HFFc6 (cell line): ENCODE data around the gene MOCS1. TPM values are rescaled to one million over a fixed set of nuclear protein-coding genes. Genes with fewer than 3 reads are reported as not detected.

Experiments
- DNase-seq: peaks from one replicate; pipeline ENCODE4 v3.0.0-alpha.2; 2018
- H3K27ac Mint-ChIP-seq: 2 replicates; pipeline ENCODE4 v1.8.0; 2020; ENCODE audit warnings: mild to moderate bottlenecking, mixed read lengths
- H3K27me3 Mint-ChIP-seq: 2 replicates; pipeline ENCODE4 v1.8.0; 2021; ENCODE audit warnings: mild to moderate bottlenecking, moderate library complexity, mixed read lengths; ENCODE audit not compliant: insufficient read depth
- H3K36me3 Mint-ChIP-seq: 2 replicates; pipeline ENCODE4 v1.8.0; 2021; ENCODE audit warnings: low read depth, mixed read lengths
- H3K4me1 Mint-ChIP-seq: 2 replicates; pipeline ENCODE4 v1.8.0; 2020; ENCODE audit warnings: low read depth, mixed read lengths
- H3K4me3 Mint-ChIP-seq: 2 replicates; pipeline ENCODE4 v1.8.0; 2020; ENCODE audit warnings: mild to moderate bottlenecking, moderate library complexity, mixed read lengths
- H3K9me3 Mint-ChIP-seq: 2 replicates; pipeline ENCODE4 v1.8.0; 2020; ENCODE audit warnings: mild to moderate bottlenecking, mixed read lengths
- total RNA-seq, 6 experiments: library from RNA; stranded (reverse); fragmentation: NEBNext Ultra II Directional; extraction: Animal tissue kit (Norgen Biotek cat#: 25700); gene quantifications; 2 replicates in 1 of 6; 3 replicates in 5 of 6; pipeline ENCODE4 v1.2.3, GENCODE V29; 2021
- TF ChIP-seq, protein P1 (sequence below): fragments of 200-600 bp; sonication (generic); IDR thresholded peaks from 2 replicates; pipeline ENCODE4 v1.5.0; 2021; ENCODE audit warnings: antibody characterized with exemption, mild to moderate bottlenecking

The MOCS1 gene
- total RNA-seq, 6 experiments from 2014 or later: 7.9 to 11.1 (median 9.2) TPM

DNA sequence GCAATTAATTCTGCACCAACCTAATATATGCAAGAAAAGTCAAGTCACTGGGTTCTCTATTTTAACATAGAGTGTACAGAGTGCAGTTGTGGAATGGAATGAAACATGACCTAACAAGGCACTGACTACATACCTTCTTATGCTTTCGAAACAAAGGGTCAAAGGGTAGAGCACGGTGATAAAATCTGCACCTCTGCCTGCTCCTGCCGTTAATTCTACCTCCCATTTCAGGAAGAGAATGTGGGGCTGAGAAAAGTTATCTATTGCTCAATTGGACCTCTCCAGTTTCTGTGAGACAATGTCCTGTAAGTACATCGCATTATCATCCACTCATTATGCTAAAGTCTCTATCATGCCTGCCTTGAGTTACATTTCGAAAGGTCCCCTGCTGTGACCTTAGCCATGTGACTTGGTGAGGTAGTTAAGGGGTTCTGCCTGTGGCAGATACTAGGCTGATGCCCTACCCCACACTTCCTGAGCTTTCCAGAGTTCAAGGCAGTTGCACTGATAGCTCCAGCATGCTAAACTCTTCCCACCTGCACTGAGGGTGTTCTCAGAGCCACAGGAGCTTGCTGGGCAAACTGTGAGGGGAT, 14.0 kb upstream of the MOCS1 start:
- Mint-ChIP-seq H3K27me3 (peaks cover under 1% of the 10 kb centered on the region), H3K9me3 (no peaks in the 10 kb centered on the region), H3K4me1 (no peaks in the 10 kb centered on the region), H3K4me3 (no peak overlapping the region), H3K36me3 (no peaks in the 10 kb centered on the region), H3K27ac (no peak overlapping the region)
- TF ChIP-seq, protein P1, sequence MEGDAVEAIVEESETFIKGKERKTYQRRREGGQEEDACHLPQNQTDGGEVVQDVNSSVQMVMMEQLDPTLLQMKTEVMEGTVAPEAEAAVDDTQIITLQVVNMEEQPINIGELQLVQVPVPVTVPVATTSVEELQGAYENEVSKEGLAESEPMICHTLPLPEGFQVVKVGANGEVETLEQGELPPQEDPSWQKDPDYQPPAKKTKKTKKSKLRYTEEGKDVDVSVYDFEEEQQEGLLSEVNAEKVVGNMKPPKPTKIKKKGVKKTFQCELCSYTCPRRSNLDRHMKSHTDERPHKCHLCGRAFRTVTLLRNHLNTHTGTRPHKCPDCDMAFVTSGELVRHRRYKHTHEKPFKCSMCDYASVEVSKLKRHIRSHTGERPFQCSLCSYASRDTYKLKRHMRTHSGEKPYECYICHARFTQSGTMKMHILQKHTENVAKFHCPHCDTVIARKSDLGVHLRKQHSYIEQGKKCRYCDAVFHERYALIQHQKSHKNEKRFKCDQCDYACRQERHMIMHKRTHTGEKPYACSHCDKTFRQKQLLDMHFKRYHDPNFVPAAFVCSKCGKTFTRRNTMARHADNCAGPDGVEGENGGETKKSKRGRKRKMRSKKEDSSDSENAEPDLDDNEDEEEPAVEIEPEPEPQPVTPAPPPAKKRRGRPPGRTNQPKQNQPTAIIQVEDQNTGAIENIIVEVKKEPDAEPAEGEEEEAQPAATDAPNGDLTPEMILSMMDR: no peak
- DNase-seq: no peak

DNA sequence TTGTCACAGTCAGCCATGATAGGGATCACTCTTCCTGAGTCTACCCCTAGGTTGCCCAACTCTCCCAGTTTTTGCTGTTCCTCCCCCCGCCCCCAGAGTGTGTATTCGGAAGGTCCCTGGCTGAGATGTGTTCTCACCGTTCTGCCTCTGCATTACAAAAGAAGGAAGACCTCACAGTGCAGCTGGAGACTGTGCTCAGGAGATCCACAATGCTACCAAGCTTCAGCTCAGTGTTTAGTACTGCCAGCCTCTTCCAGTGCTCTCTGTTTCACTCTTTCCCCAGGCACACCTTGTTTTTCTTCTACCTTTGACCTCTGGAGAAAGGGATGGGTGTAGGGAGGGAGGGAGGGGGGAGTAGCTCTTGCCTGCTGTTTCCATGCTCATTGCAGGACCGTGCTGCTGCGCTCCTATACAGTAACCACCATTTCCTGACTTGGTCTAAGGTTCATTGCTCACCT, 13.4 kb upstream of the MOCS1 start:
- no peak for DNase-seq
- Mint-ChIP-seq H3K27me3 (peaks cover 2% of the 10 kb centered on the region), H3K4me3 (no peak overlapping the region), H3K4me1 (no peaks in the 10 kb centered on the region), H3K27ac (no peak overlapping the region), H3K9me3 (no peaks in the 10 kb centered on the region), H3K36me3 (no peaks in the 10 kb centered on the region)
- TF ChIP-seq, protein P1: no peak

DNA sequence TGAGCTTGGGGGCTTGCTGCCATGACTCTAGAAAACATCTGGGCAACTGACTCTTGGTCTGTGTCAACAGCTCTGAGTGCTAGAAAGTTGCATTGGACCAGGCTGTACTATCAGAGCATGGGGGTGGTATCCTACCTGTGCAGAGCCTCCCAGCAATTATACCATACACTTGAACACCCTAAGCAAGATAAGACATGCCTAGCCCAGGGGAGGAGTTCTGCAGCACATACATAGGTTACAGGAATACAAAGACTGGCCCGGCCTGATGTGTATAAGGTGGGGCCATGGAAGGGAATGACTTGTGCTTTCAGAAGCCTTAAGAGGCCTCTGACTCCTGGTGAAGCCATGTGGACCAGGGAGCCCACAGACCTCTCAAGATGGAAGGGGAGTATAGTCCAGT, 11.4 kb upstream of the MOCS1 start:
- Mint-ChIP-seq H3K4me1 (no peaks in the 10 kb centered on the region), H3K36me3 (no peaks in the 10 kb centered on the region), H3K27me3 (peaks cover 2% of the 10 kb centered on the region), H3K4me3 (no peak overlapping the region), H3K9me3 (no peaks in the 10 kb centered on the region), H3K27ac (no peak overlapping the region)
- TF ChIP-seq, protein P1: no peak
- DNase-seq: no peak

DNA sequence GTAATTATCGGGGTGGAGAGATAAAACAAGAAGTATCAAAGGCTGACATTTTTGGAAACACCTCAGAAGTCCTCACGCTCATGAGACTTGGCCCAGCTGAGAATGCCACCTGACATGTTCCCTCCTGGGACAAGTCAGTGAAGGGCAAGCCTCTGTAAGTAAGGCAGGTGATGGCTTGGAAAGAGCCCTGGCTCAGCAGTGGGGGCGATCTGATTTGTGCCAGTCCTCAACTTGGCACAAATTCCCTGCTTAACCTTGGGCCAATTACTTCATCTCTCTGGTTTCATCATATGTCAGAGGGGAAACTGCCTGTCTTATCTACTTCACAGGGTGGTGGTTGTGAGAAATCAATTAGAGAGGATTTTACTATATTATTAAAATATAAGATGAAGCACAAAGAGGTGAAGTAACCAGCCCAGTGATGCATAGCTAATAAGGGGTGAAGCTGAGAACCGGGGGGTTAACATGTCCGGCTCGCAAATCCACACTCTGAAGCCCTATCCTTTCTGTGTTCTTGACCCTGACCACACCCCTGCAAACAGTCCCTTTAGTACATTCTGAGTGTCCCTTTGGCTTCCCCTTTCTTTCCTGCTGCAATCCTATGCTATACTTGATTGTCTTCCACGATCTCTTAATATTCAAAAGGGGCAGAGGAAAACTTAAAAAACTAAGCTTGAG, 8.8 kb upstream of the MOCS1 start:
- Mint-ChIP-seq H3K27ac (no peak overlapping the region), H3K36me3 (no peaks in the 10 kb centered on the region), H3K4me1 (no peaks in the 10 kb centered on the region), H3K27me3 (peaks cover 5% of the 10 kb centered on the region), H3K4me3 (no peak overlapping the region), H3K9me3 (no peaks in the 10 kb centered on the region)
- no peak for DNase-seq
- TF ChIP-seq, protein P1: no peak

DNA sequence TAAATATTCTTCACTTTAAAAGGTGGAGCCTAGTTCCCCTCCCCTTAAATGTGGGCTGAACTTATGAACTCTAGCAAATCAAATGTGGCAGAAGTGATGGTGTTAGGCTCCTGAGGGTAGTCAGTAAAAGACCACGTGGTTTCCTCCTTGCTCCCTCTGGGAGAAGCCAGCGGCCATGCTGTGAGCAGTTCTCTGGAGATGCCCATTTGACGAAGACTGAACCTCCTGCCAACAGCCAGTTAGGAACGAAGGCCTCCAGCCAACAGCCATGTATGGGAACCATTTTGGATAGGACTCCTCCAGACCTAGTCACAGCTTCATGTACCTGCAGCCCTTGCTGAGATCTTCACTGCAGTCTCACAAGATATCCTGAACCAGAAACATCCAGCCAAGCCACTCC, 7.6 kb upstream of the MOCS1 start:
- H3K27me3 Mint-ChIP-seq: peaks cover 5% of the 10 kb centered on the region
- no peak overlapping the region for H3K4me3 Mint-ChIP-seq
- no peaks in the 10 kb centered on the region for H3K4me1 Mint-ChIP-seq
- no peaks in the 10 kb centered on the region for H3K36me3 Mint-ChIP-seq
- H3K9me3 Mint-ChIP-seq: no peaks in the 10 kb centered on the region
- no peak for DNase-seq
- TF ChIP-seq, protein P1: no peak
- H3K27ac Mint-ChIP-seq: no peak overlapping the region
